ENCODE data around the gene EVI2A.

The EVI2A gene

GRCh38 chr17:31310886-31311285, 10.5 kb downstream of the EVI2A start:
- Histone ChIP-seq H3K9me3 (ENCODE audit: insufficient read depth, low read depth, low read length) (no peaks in the 10 kb centered on the region), H3K27me3 (ENCODE audit: insufficient read depth, low read length) (no peaks in the 10 kb centered on the region), H3K27ac (ENCODE audit: low read length) (no peak overlapping the region), H3K4me3 (ENCODE audit: low read length) (no peak overlapping the region), H3K36me3 (ENCODE audit: insufficient read depth, low read depth, low read length) (no peaks in the 10 kb centered on the region), H3K4me1 (ENCODE audit: insufficient read depth, low read length) (no peaks in the 10 kb centered on the region), H3K9ac (ENCODE audit: low read depth, low read length) (no peak overlapping the region)

GRCh38 chr17:31310260-31310659, 11.2 kb downstream of the EVI2A start:
- H3K4me3 ChIP-seq (ENCODE audit: low read length), result no peak overlapping the region
- H3K9ac ChIP-seq (ENCODE audit: low read depth, low read length), result no peak overlapping the region
- no peaks in the 10 kb centered on the region for H3K27me3 ChIP-seq (ENCODE audit: insufficient read depth, low read length)
- H3K36me3 ChIP-seq (ENCODE audit: insufficient read depth, low read depth, low read length), result no peaks in the 10 kb centered on the region
- H3K4me1 ChIP-seq (ENCODE audit: insufficient read depth, low read length), result no peaks in the 10 kb centered on the region
- no peaks in the 10 kb centered on the region for H3K9me3 ChIP-seq (ENCODE audit: insufficient read depth, low read depth, low read length)
- no peak overlapping the region for H3K27ac ChIP-seq (ENCODE audit: low read length)

- Histone ChIP-seq H3K36me3 (ENCODE audit: insufficient read depth, low read depth, low read length) (no peaks in the 10 kb centered on the region), H3K9ac (ENCODE audit: low read depth, low read length) (no peak overlapping the region), H3K9me3 (ENCODE audit: insufficient read depth, low read depth, low read length) (no peaks in the 10 kb centered on the region), H3K4me1 (ENCODE audit: insufficient read depth, low read length) (no peaks in the 10 kb centered on the region), H3K27ac (ENCODE audit: low read length) (no peak overlapping the region), H3K4me3 (ENCODE audit: low read length) (no peak overlapping the region), H3K27me3 (ENCODE audit: insufficient read depth, low read length) (no peaks in the 10 kb centered on the region)
Measured at GRCh38 chr17:31309556-31309955, 11.9 kb downstream of the EVI2A start.

- Histone ChIP-seq H3K9ac (ENCODE audit: low read depth, low read length) (no peak overlapping the region), H3K9me3 (ENCODE audit: insufficient read depth, low read depth, low read length) (no peaks in the 10 kb centered on the region), H3K4me3 (ENCODE audit: low read length) (no peak overlapping the region), H3K4me1 (ENCODE audit: insufficient read depth, low read length) (no peaks in the 10 kb centered on the region), H3K36me3 (ENCODE audit: insufficient read depth, low read depth, low read length) (no peaks in the 10 kb centered on the region), H3K27ac (ENCODE audit: low read length) (no peak overlapping the region), H3K27me3 (ENCODE audit: insufficient read depth, low read length) (no peaks in the 10 kb centered on the region)
Measured at GRCh38 chr17:31308372-31309334, 12.8 kb downstream of the EVI2A start.

GRCh38 chr17:31307640-31308039, 13.8 kb downstream of the EVI2A start:
- Histone ChIP-seq H3K9me3 (ENCODE audit: insufficient read depth, low read depth, low read length) (no peaks in the 10 kb centered on the region), H3K4me1 (ENCODE audit: insufficient read depth, low read length) (no peaks in the 10 kb centered on the region), H3K27ac (ENCODE audit: low read length) (no peak overlapping the region), H3K4me3 (ENCODE audit: low read length) (no peak overlapping the region), H3K9ac (ENCODE audit: low read depth, low read length) (no peak overlapping the region), H3K27me3 (ENCODE audit: insufficient read depth, low read length) (no peaks in the 10 kb centered on the region), H3K36me3 (ENCODE audit: insufficient read depth, low read depth, low read length) (no peaks in the 10 kb centered on the region)

GRCh38 chr17:31299624-31300023, 21.8 kb downstream of the EVI2A start:
- H3K4me1 ChIP-seq (ENCODE audit: insufficient read depth, low read length), result no peaks in the 10 kb centered on the region; the same call in 1 of the 2 replicates
- H3K4me3 ChIP-seq (ENCODE audit: low read length), result no peak overlapping the region
- H3K9ac ChIP-seq (ENCODE audit: low read depth, low read length), result no peak overlapping the region
- H3K9me3 ChIP-seq (ENCODE audit: insufficient read depth, low read depth, low read length), result no peaks in the 10 kb centered on the region
- H3K36me3 ChIP-seq (ENCODE audit: insufficient read depth, low read depth, low read length), result no peaks in the 10 kb centered on the region
- H3K27me3 ChIP-seq (ENCODE audit: insufficient read depth, low read length), result no peaks in the 10 kb centered on the region
- no peak overlapping the region for H3K27ac ChIP-seq (ENCODE audit: low read length)

- no peaks in the 10 kb centered on the region for H3K27me3 ChIP-seq (ENCODE audit: insufficient read depth, low read length)
- no peaks in the 10 kb centered on the region for H3K9me3 ChIP-seq (ENCODE audit: insufficient read depth, low read depth, low read length)
- no peak within 1 kb of the TSS for H3K27ac ChIP-seq (ENCODE audit: low read length)
- no peaks in the 10 kb centered on the region; the same call in 1 of the 2 replicates for H3K4me1 ChIP-seq (ENCODE audit: insufficient read depth, low read length)
- H3K4me3 ChIP-seq (ENCODE audit: low read length), result no peak within 1 kb of the TSS
- H3K9ac ChIP-seq (ENCODE audit: low read depth, low read length), result no peak within 1 kb of the TSS
- no peaks in the 10 kb centered on the region for H3K36me3 ChIP-seq (ENCODE audit: insufficient read depth, low read depth, low read length)
Measured at GRCh38 chr17:31297090-31297489, 24.3 kb downstream of the EVI2A start, which contains the start of gene OMG. OMG (minus strand) TSS chr17:31297239; CDS start chr17:31296331, 908 bp downstream.

- Histone ChIP-seq H3K4me1 (ENCODE audit: insufficient read depth, low read length) (no peaks in the 10 kb centered on the region; the same call in 1 of the 2 replicates), H3K36me3 (ENCODE audit: insufficient read depth, low read depth, low read length) (no peaks in the 10 kb centered on the region), H3K27ac (ENCODE audit: low read length) (no peak overlapping the region), H3K9ac (ENCODE audit: low read depth, low read length) (no peak overlapping the region), H3K9me3 (ENCODE audit: insufficient read depth, low read depth, low read length) (no peaks in the 10 kb centered on the region), H3K27me3 (ENCODE audit: insufficient read depth, low read length) (no peaks in the 10 kb centered on the region), H3K4me3 (ENCODE audit: low read length) (no peak overlapping the region)
Measured at GRCh38 chr17:31296142-31296541, 25.3 kb downstream of the EVI2A start.

- no peaks in the 10 kb centered on the region; the same call in 1 of the 2 replicates for H3K4me1 ChIP-seq (ENCODE audit: insufficient read depth, low read length)
- H3K4me3 ChIP-seq (ENCODE audit: low read length), result no peak overlapping the region
- no peak overlapping the region for H3K9ac ChIP-seq (ENCODE audit: low read depth, low read length)
- H3K36me3 ChIP-seq (ENCODE audit: insufficient read depth, low read depth, low read length), result no peaks in the 10 kb centered on the region
- H3K27ac ChIP-seq (ENCODE audit: low read length), result no peak overlapping the region
- no peaks in the 10 kb centered on the region for H3K27me3 ChIP-seq (ENCODE audit: insufficient read depth, low read length)
- no peaks in the 10 kb centered on the region for H3K9me3 ChIP-seq (ENCODE audit: insufficient read depth, low read depth, low read length)
Measured at GRCh38 chr17:31295489-31295871, 25.9 kb downstream of the EVI2A start.

GRCh38 chr17:31294820-31295488, 26.5 kb downstream of the EVI2A start:
- Histone ChIP-seq H3K4me1 (ENCODE audit: insufficient read depth, low read length) (no peaks in the 10 kb centered on the region; the same call in 1 of the 2 replicates), H3K4me3 (ENCODE audit: low read length) (no peak overlapping the region), H3K36me3 (ENCODE audit: insufficient read depth, low read depth, low read length) (no peaks in the 10 kb centered on the region), H3K27ac (ENCODE audit: low read length) (no peak overlapping the region), H3K9ac (ENCODE audit: low read depth, low read length) (no peak overlapping the region), H3K9me3 (ENCODE audit: insufficient read depth, low read depth, low read length) (no peaks in the 10 kb centered on the region), H3K27me3 (ENCODE audit: insufficient read depth, low read length) (no peaks in the 10 kb centered on the region)

- no peaks in the 10 kb centered on the region for H3K36me3 ChIP-seq (ENCODE audit: insufficient read depth, low read depth, low read length)
- H3K27ac ChIP-seq (ENCODE audit: low read length), result no peak overlapping the region
- no peak overlapping the region for H3K4me3 ChIP-seq (ENCODE audit: low read length)
- no peak overlapping the region for H3K9ac ChIP-seq (ENCODE audit: low read depth, low read length)
- H3K4me1 ChIP-seq (ENCODE audit: insufficient read depth, low read length), result no peaks in the 10 kb centered on the region; the same call in 1 of the 2 replicates
- H3K9me3 ChIP-seq (ENCODE audit: insufficient read depth, low read depth, low read length), result no peaks in the 10 kb centered on the region
- H3K27me3 ChIP-seq (ENCODE audit: insufficient read depth, low read length), result no peaks in the 10 kb centered on the region
Measured at GRCh38 chr17:31294231-31294630, 27.2 kb downstream of the EVI2A start.

- no peaks in the 10 kb centered on the region for H3K9me3 ChIP-seq (ENCODE audit: insufficient read depth, low read depth, low read length)
- no peaks in the 10 kb centered on the region for H3K36me3 ChIP-seq (ENCODE audit: insufficient read depth, low read depth, low read length)
- H3K9ac ChIP-seq (ENCODE audit: low read depth, low read length), result no peak overlapping the region
- H3K27ac ChIP-seq (ENCODE audit: low read length), result no peak overlapping the region
- no peaks in the 10 kb centered on the region; the same call in 1 of the 2 replicates for H3K4me1 ChIP-seq (ENCODE audit: insufficient read depth, low read length)
- H3K27me3 ChIP-seq (ENCODE audit: insufficient read depth, low read length), result no peaks in the 10 kb centered on the region
- H3K4me3 ChIP-seq (ENCODE audit: low read length), result no peak overlapping the region
Measured at GRCh38 chr17:31293581-31293980, 27.8 kb downstream of the EVI2A start.
